NCI-H1417 (cell line): ENCODE data around the gene ANKAR.
"Not testable (repeated sequence)": the region's sequence is repeated elsewhere in the genome, so short reads cannot be mapped to it uniquely, and the experiment has no call there.

ENCODE experiments used
- DNase-seq, 3 experiments: peaks; one replicate each; lab custom pipeline; 2025; lab: John Stamatoyannopoulos, UW

Gene ANKAR

GRCh38 chr2:189660803-189661147, 13.7 kb upstream of the ANKAR start:
- no peak for DNase-seq

GRCh38 chr2:189661148-189661956, 13.1 kb upstream of the ANKAR start, which contains the start of gene ASNSD1:
ASNSD1 (plus strand) TSS chr2:189661459; CDS start chr2:189666133, 4,674 bp downstream.
- peak; percentile 97 to 100 (median 98) for DNase-seq

GRCh38 chr2:189661957-189662321, 12.5 kb upstream of the ANKAR start:
- DNase-seq: no peak

- DNase-seq: no peak
These were observed 11.7 kb upstream of the ANKAR start for GRCh38 chr2:189662669-189663226.

- DNase-seq: not testable (repeated sequence)
These were observed 11.2 kb upstream of the ANKAR start for GRCh38 chr2:189663319-189663718.

- no peak for DNase-seq
These were observed 4.6 kb upstream of the ANKAR start for GRCh38 chr2:189669913-189670312.

- no peak for DNase-seq
These were observed 653 bp upstream of the ANKAR start for GRCh38 chr2:189673661-189674373.

GRCh38 chr2:189676471-189676870, 2.0 kb downstream of the ANKAR start:
- DNase-seq: no peak

- no peak for DNase-seq
These were observed 4.8 kb downstream of the ANKAR start for GRCh38 chr2:189679226-189679625.

- no peak for DNase-seq
These were observed 6.7 kb downstream of the ANKAR start for GRCh38 chr2:189681203-189681602.

- DNase-seq: no peak
These were observed 7.4 kb downstream of the ANKAR start for GRCh38 chr2:189681903-189682302.

GRCh38 chr2:189683348-189683747, 8.9 kb downstream of the ANKAR start:
- no peak for DNase-seq

GRCh38 chr2:189684811-189685210, 10.3 kb downstream of the ANKAR start:
- DNase-seq: no peak

- no peak for DNase-seq
These were observed 11.2 kb downstream of the ANKAR start for GRCh38 chr2:189685540-189686229.

GRCh38 chr2:189687796-189688195, 13.3 kb downstream of the ANKAR start:
- not testable (repeated sequence) for DNase-seq

- DNase-seq: no peak
These were observed 21.8 kb downstream of the ANKAR start for GRCh38 chr2:189696223-189696622.

- peak in 2 of 3 experiments; percentile 4 to 42 for DNase-seq
These were observed 23.8 kb downstream of the ANKAR start for GRCh38 chr2:189698020-189698887.

GRCh38 chr2:189700681-189701080, 26.2 kb downstream of the ANKAR start:
- no peak for DNase-seq

- DNase-seq: no peak
These were observed 27.6 kb downstream of the ANKAR start for GRCh38 chr2:189702071-189702470.

GRCh38 chr2:189709501-189710221, 35.2 kb downstream of the ANKAR start:
- no peak for DNase-seq

- not testable (repeated sequence) for DNase-seq
These were observed 43.1 kb downstream of the ANKAR start for GRCh38 chr2:189717593-189717992.
